Measurements from ENCODE around the gene HPN. TPM values are rescaled to one million over a fixed set of nuclear protein-coding genes. Genes with fewer than 3 reads are reported as not detected.

The HPN gene
- total and polyA plus RNA-seq, 10 of the 15 experiments (the other 5 are each of a cell fraction or from before 2014, with no cell fraction given): 0.21 to 0.35 TPM; not detected in 8

GRCh38 chr19:35000338-35000646 is 41.2 kb upstream of the HPN start (continued):
- TF ChIP-seq RAD51 (IDR thresholded peaks at IDR 0.05) (no peak), ZNF384 (IDR thresholded peaks at IDR 0.05; ENCODE audit: borderline replicate concordance, low read depth, low read length) (no peak), SIN3A (IDR thresholded peaks at IDR 0.05; ENCODE audit: low read depth, low read length) (no peak), CEBPZ (IDR thresholded peaks at IDR 0.05; ENCODE audit: low read depth, low read length) (no peak), IKZF1 (conservative IDR thresholded peaks at IDR 0.05) (no peak), TCF12 (IDR thresholded peaks at IDR 0.05; ENCODE audit: low read depth, low read length) (no peak), BCL11A (IDR thresholded peaks at IDR 0.05; ENCODE audit: low read depth, low read length) (no peak), ZBED1 (IDR thresholded peaks at IDR 0.05; ENCODE audit: borderline replicate concordance) (no peak)

- under 1% methylated on average over 42 of the region's 46 CpGs for WGBS (ENCODE audit: insufficient coverage, insufficient replicate concordance, low lambda C conversion rate, missing lambda C conversion rate)
- H3K4me1 ChIP-seq (ENCODE audit: control insufficient read depth, insufficient read depth, low read length): peaks cover 43% of the 10 kb centered on the region
- DNase-seq (ENCODE audit: low read depth, low spot score) (no peak), FAIRE-seq (peak; percentile 61), ATAC-seq (peak; percentile 13)
- ChIA-PET SMC1A (ENCODE audit: uncharacterized antibody, unreplicated experiment) (interaction anchor here (1.4 to 2.1 kb wide), 4 partner anchors 11 to 29 kb away, joined by 3 to 12 read pairs (median 4); no protein-coding TSS in a partner anchor), POLR2A (interaction anchor here (1.1 to 4.7 kb wide), 3 partner anchors 11 to 124 kb away, joined by 3 to 38 read pairs (median 3); no protein-coding TSS in a partner anchor), RAD21 (ENCODE audit: unreplicated experiment) (interaction anchor here (0.6 to 3.5 kb wide), 5 partner anchors 11 to 517 kb away, joined by 3 to 33 read pairs (median 5); no protein-coding TSS in a partner anchor), CTCF (interaction anchor here (0.8 to 2.2 kb wide), 10 partner anchors 10 to 135 kb away, joined by 3 to 10 read pairs (median 4); partner anchors contain the start of gene LGI4)
- H3K27me3 ChIP-seq (replicated peaks in 1 of 2; ENCODE audit: control insufficient read depth in 2 of 2, insufficient read depth in 2 of 2, low read length in 1 of 2): no peaks in the 10 kb centered on the region
- H3K79me2 ChIP-seq (ENCODE audit: control insufficient read depth, insufficient read depth, low read length): peaks cover 50% of the 10 kb centered on the region
- H3K4me2 ChIP-seq (ENCODE audit: control insufficient read depth, insufficient read depth): peak overlapping the region; percentile 96
- intact Hi-C loops (cut with micrococcal nuclease; ENCODE audit: unreplicated experiment): no loop called here
- peak overlapping the region; percentile 94 for H3K9ac ChIP-seq (ENCODE audit: control insufficient read depth, insufficient read depth, low read length)
- peaks cover 3 to 10% of the 10 kb centered on the region in 2 experiments; a peak in 3 of 4 replicates for H3K36me3 ChIP-seq (ENCODE audit: control insufficient read depth in 2 of 2, insufficient read depth in 2 of 2, low read length in 1 of 2)
- H3K4me3 ChIP-seq: peak overlapping the region; percentile 95
- H3K27ac ChIP-seq (ENCODE audit: control insufficient read depth, insufficient read depth): peak overlapping the region; percentile 73
- BruUV-seq (replicated peaks): TSS peak; percentile 58
- peaks cover 6% of the 10 kb centered on the region; the same call in 1 of the 2 replicates for H4K20me1 ChIP-seq (ENCODE audit: control insufficient read depth, insufficient read depth)
- peak overlapping the region; percentile 31 for H2AFZ ChIP-seq (ENCODE audit: control insufficient read depth, low read depth, low read length)
- in situ Hi-C loops (cut with MboI): no loop called here
- H3K9me3 ChIP-seq (replicated peaks; ENCODE audit: control insufficient read depth, insufficient read depth, low read length): no peaks in the 10 kb centered on the region
- TF ChIP-seq POLR2AphosphoS5 (IDR thresholded peaks at IDR 0.05; ENCODE audit: low read length) (peak; percentile 75), BACH1 (IDR thresholded peaks at IDR 0.05; ENCODE audit: borderline replicate concordance) (no peak), ZNF687 (IDR thresholded peaks at IDR 0.05) (0 out of 2 replicates have a peak, but pooled peaks have one; percentile 29), MYC (IDR thresholded peaks at IDR 0.05; ENCODE audit: insufficient read depth, insufficient read length, insufficient replicate concordance, low read length, severe bottlenecking) (peak; percentile 26), TCF3 (IDR thresholded peaks at IDR 0.05; ENCODE audit: borderline replicate concordance, insufficient read depth, low read depth, low read length) (no peak), MXI1 (IDR thresholded peaks at IDR 0.05; ENCODE audit: low read depth, low read length) (peak; percentile 44; the same call in 1 of the 2 replicates)
Observed at GRCh38 chr19:35000647-35001501, 40.6 kb upstream of the HPN start.
